Stomach (tissue), 4 donors: ENCODE data around the gene NAB2.

Source experiments
- CTCF ChIP-seq, 7 experiments: fragments of 450-650 bp in 4 of 7; fragments of 200-600 bp in 3 of 7; sonication (generic) in 3 of 7; IDR thresholded peaks; one replicate each; pipeline ENCODE4 v1.5.1; 2016 to 2019; ENCODE audit warnings: antibody characterized with exemption in 7 of 7, control low read depth in 2 of 7, mild to moderate bottlenecking in 1 of 7
- EP300 ChIP-seq: sonication (generic); formaldehyde crosslinking; IDR thresholded peaks from one replicate; pipeline ENCODE4 v1.6.1; 2017; ENCODE audit warnings: antibody characterized with exemption

DNA sequence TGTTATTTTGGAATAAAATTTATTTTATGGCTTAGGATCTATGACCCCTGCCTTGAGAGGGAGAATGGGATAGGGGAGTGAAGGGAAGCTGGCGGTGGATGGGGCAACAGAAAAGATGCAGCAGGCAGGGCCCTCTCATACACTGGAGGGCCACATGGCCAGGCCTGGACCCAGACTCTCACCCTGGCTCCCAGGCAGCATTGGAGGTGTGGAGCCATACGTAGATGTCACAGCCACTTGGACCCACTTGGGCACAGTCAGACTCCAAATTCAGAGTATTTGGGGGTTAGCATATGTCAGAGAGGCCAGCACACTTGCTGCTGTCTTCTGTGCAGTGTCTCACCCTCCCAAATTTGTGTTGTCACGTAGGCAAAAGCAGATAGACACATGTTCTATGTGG lies 6.5 kb downstream of the NAB2 start:
- TF ChIP-seq CTCF (IDR thresholded peaks at IDR 0.05) (no peak), EP300 (no peak)
